GM21717 (cell line): Measurements from ENCODE around the gene OAS3.
"Not testable (repeated sequence)": the region's sequence is repeated elsewhere in the genome, so short reads cannot be mapped to it uniquely, and the experiment has no call there.

Source experiments
- ATAC-seq: cut with Tn5 transposase; IDR thresholded peaks from one replicate; pipeline ENCODE4 v1.9.1; 2021; ENCODE audit warnings: mild to moderate bottlenecking, moderate library complexity; ENCODE audit not compliant: unreplicated experiment

OAS3 gene

GRCh38 chr12:112919121-112919520 is 19.2 kb upstream of the OAS3 start:
- no peak for ATAC-seq

DNA sequence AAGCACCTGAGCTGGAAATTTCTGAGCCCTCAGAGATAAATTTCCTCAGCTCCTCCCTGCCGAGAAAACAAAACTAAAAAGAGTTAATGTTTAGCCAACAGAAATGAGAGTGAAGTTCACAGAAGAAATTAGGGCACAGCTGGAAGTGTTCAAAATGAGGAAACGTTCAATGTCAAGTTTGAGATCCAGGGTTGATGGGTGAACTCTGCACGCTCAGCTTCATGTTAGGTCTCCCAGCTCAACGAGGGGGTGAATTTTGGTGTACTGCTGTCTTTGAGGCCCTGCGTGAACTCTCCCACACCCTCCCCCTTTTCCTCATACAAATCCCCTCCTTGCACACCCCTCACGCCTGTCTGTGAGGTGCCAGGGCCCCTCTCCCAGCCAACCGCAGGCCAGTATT is 13.3 kb upstream of the OAS3 start:
- no peak for ATAC-seq

DNA sequence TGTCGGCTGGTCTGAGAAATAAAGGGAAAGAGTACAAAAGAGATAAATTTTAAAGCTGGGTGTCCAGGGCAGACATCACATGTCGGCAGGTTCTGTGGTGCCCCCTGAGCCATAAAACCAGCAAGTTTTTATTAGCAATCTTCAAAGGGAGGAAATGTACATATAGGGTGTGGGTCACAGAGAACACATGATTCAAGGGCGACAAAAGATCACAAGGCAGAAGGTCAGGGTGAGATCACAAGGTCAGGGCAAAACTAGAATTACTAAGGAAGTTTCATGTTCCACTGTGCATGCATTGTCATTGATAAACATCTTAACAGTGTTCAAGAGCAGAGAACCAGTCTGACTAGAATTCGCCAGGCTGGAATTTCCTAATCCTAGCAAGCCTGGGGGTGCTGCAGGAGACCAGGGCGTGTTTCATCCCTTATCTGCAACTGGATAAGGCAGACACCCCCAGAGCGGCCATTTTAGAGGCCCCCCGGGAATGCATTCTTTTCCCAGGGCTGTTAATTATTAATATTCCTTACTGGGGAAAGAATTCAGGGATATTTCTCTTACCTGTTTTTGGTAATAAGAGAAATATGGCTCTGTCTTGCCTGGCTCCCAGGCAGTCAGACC is 11.7 kb upstream of the OAS3 start:
- not testable (repeated sequence) for ATAC-seq

- no peak for ATAC-seq
These were observed 10.8 kb upstream of the OAS3 start for GRCh38 chr12:112927475-112927874.

- ATAC-seq, result no peak
These were observed 10.3 kb upstream of the OAS3 start for GRCh38 chr12:112927925-112928324.

GRCh38 chr12:112928978-112929377 is 9.3 kb upstream of the OAS3 start:
- ATAC-seq, result no peak

DNA sequence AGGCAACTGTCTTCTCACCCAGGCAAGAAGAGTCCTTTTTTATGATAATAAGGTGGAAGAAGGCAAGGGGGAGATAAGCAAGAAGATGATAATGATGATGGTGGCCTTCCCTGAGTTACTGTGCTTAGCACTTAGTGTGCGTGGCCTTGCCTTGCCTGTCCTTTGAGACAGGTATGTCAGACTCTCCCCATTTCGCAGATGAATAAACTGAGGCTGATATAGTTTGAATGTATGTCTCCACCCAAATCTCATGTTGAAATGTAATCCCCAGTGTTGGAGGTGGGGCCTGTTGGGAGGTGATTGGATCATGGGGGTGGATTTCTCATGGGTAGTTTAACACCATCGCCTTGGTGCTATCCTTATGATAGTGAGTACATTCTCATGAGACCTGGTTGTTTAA is 8.6 kb upstream of the OAS3 start:
- ATAC-seq, result no peak

DNA sequence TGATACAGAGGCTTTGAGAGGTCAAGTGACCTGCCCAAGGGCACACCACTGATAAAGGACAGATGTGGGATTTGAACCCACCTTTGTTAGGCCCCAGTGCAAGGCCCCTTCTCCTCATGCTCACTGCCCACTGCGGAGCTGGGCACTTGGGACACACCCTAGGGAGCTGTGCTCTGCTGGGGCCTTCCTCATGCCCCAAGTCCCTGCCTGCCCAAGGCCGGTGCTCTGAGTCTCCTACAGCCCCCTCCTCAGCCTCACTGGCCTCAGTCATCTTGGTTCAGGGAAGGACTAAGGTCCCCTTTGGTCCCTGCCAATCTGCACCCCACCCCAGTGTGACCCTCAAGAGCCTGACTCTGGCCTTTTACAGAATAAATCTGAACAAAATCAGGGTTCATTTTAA is 7.9 kb upstream of the OAS3 start:
- ATAC-seq, result no peak

DNA sequence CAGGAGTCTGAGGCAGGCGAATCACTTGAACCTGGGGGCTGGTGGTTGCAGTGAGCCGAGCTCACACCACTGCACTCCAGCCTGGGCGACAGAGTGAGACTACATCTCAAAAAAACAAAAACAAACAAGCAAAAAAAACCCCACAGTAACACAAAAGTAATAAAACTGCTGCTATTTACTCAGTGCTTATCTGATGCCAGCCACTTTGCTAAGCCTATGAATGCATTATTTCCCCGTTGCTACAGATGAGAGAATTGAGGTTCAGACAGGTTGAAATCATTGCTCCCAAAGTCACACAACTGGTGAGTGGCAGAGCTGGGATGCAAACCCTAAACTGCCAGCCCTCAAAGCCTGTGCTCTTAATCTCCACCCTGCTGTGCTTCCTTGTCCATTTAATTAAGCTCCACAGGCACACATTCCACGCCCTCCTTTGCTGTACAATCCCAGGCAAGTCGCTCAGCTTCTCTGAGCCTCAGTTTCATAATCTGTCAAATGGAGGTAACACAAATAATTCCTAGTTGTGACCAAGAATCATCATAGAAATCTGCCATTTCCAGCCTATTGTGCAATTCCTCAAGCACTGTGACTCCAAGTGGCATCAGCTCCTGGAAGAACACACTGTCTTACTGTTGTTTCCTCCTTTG is 5.7 kb upstream of the OAS3 start:
- no peak for ATAC-seq

DNA sequence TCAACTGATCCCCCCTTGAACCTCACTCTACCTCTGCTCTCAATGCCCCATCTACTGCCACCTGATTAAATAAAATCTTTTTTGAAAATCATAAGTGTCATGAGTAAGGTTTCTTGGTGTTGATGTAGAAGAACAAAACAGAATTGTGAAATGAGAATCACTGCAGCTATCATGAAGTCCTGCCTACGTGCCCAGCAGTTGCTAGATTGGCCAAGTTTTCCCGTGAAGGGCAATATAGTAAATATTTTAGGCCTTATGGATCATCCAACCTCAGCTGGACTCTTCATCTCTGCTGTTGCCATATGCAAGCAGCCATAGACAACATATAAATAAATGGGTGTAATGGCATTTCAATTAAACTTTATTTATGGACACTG is 5.2 kb upstream of the OAS3 start:
- ATAC-seq, result no peak

- no peak for ATAC-seq
These were observed 2.0 kb upstream of the OAS3 start for GRCh38 chr12:112936264-112936663.

GRCh38 chr12:112936927-112937326 is 1.3 kb upstream of the OAS3 start:
- no peak for ATAC-seq

DNA sequence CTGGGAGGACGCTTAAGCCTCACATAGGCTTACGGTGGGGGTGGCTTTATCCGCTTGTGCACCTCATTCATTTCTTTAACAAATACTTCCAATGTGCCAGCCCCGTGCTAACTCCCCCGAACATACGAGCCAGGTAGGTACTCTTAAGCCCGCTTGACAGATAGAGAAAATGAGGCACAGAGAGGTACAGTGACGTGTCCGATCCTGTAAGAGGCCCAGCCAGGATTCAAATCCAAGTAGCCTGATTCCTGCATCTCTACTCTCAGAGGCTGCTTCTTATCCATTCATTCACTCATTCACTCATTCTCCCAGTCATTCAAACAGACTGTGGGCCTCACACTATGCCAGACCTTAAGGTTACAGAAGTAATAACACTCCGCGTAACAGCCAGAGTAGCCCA is 477 bp downstream of the OAS3 start:
- no peak for ATAC-seq

- peak; percentile 58 for ATAC-seq
These were observed 1.6 kb downstream of the OAS3 start for GRCh38 chr12:112939761-112940381.

DNA sequence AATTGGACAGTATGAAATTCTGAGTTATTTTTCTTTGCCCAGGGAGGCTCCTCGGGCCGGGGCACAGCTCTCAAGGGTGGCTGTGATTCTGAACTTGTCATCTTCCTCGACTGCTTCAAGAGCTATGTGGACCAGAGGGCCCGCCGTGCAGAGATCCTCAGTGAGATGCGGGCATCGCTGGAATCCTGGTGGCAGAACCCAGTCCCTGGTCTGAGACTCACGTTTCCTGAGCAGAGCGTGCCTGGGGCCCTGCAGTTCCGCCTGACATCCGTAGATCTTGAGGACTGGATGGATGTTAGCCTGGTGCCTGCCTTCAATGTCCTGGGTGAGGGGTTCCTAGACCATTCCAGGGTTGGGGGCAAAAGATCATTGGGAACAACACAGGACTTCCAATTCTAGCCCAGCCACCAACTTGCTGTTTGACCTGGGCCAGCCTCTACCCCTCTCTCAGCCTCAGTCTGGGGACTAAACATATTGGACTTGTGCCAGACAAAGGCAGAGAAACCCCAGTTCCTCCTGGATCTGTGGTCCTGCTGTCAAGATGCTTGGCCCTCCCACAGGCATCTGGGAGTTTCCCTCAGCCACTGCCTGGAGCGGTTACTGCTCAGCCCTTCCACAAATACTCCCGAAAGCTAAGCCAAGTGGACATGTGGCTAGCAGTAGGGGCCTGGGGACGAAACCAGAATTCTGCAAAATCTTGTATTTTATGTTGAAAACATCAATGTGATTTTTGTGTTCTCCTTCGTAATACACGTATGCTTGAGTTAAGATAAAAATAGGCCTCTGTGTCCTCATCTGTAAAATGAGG is 3.5 kb downstream of the OAS3 start:
- ATAC-seq, result no peak

GRCh38 chr12:112942572-112942971 is 4.3 kb downstream of the OAS3 start:
- no peak for ATAC-seq

- no peak for ATAC-seq
These were observed 5.9 kb downstream of the OAS3 start for GRCh38 chr12:112944024-112944690.

DNA sequence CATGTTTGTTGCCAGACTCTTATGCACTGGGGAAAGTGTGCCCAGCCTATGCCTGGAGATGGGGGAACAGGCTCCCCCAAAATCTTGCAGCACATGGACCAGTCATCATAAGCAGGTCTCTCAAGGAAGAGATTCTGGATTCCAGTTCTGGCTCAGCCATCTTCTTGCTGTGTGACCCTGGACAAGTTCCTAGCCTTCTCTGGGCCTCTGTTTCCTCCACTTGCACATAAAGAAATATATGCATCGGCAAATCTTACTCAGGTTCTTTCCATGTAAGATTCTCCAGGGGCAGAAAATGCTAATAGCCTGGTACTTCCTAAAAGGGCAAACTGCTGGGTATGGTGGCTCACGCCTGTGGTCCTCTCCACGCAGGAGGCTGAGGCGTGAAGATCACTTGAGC is 7.2 kb downstream of the OAS3 start:
- ATAC-seq, result no peak

DNA sequence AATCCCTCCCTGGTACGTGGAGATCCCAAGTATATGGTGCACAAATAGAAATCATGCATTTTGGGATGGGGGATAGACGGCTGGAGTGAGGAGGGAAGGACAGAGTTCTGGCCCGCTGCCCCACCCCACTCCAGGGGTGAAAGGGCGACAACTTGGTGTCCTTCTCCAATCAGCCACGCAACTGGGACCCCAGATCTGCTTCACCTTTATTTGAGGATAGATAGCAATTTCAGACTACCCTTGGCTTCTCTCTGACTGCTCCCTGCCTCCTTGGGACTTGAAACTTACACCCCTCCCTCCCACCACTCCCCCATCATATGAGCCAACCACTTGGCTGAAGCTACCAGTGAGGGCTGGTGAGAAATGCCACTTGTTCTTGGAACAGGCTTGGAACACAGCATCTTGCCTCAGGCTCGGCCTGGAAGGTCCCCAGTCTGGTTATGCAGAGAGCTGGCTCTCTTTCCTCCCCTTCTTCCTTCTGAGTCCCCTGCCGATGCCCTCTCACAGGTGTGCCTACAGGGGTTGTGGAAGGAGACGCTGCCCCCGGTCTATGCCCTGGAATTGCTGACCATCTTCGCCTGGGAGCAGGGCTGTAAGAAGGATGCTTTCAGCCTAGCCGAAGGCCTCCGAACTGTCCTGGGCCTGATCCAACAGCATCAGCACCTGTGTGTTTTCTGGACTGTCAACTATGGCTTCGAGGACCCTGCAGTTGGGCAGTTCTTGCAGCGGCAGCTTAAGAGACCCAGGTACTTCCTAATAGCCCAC is 8.1 kb downstream of the OAS3 start:
- ATAC-seq, result no peak

DNA sequence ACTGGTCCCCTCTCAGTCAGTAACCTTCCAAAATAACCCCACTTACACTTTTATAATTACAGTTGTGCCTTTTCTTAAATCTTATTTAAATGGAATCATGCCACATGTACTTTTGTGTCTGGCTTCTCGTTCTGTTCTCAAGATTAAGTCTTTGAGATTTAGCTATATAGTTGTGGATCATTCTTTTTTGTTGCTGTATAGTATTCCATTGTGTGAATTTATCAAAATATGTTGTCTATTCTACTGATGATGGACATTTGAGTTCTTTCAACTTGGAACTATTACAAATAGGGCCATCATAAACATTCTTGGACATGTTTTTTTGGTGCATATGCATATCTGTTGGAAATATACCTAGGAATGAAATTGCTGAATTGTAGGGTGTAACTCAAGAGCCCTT is 9.0 kb downstream of the OAS3 start:
- ATAC-seq, result no peak

DNA sequence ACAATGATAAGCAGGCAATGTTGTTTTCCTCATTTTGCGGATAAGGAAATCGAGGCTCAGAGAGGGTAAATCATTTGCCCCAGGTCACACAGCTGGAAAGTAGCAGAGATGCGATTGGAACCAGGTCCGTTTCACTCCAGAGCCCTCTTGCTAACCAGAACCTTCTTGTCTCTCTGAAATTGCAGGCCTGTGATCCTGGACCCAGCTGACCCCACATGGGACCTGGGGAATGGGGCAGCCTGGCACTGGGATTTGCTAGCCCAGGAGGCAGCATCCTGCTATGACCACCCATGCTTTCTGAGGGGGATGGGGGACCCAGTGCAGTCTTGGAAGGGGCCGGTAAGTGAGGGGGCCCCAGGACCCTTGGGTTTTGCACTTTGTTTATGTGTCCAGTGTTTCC is 9.5 kb downstream of the OAS3 start:
- no peak for ATAC-seq
